H1 (cell line): Measurements from ENCODE around the gene SNED1.

Experiments
- GABPA ChIP-seq: IDR thresholded peaks from 2 replicates; pipeline ENCODE4 v1.6.1; 2011; ENCODE audit warnings: mild to moderate bottlenecking, low read length, moderate library complexity, borderline replicate concordance; ENCODE audit not compliant: insufficient read depth
- POLR2A ChIP-seq, 2 experiments: IDR thresholded peaks; 1 replicate in 1 of 2; 2 replicates in 1 of 2; pipeline ENCODE4 v1.6.1; 2011; ENCODE audit warnings: low read depth in 2 of 2, low read length in 2 of 2, mild to moderate bottlenecking in 2 of 2; ENCODE audit errors: control extremely low read depth in 1 of 2
- POLR2AphosphoS5 ChIP-seq: IDR thresholded peaks from 2 replicates; pipeline ENCODE4 v1.6.1; 2011; ENCODE audit warnings: low read depth, low read length
- RAD21 ChIP-seq, 2 experiments: IDR thresholded peaks in 1 of 2; conservative IDR thresholded peaks in 1 of 2; 2 replicates each; pipeline ENCODE4 v1.6.1; 2011; ENCODE audit warnings: low read depth in 2 of 2, low read length in 2 of 2, improper control_type of control experiment in 1 of 2, inconsistent platforms in 1 of 2, mild to moderate bottlenecking in 1 of 2, moderate library complexity in 1 of 2
- SRF ChIP-seq: IDR thresholded peaks from 2 replicates; pipeline ENCODE4 v1.6.1; 2011; ENCODE audit warnings: mild to moderate bottlenecking, low read depth, low read length, moderate library complexity
- TCF12 ChIP-seq: IDR thresholded peaks from 2 replicates; pipeline ENCODE4 v1.6.1; 2011; ENCODE audit warnings: low read depth, mild to moderate bottlenecking, low read length
- TF ChIP-seq, protein P1 (sequence below), 3 experiments: IDR thresholded peaks; 1 replicate in 2 of 3; 2 replicates in 1 of 3; pipeline versions ENCODE4 v1.5.1 to v1.6.1; 2011; ENCODE audit warnings: low read length in 3 of 3, mild to moderate bottlenecking in 3 of 3, inconsistent platforms in 2 of 3, low read depth in 1 of 3, moderate library complexity in 1 of 3; ENCODE audit not compliant: insufficient read depth in 1 of 3; ENCODE audit errors: control extremely low read depth in 1 of 3
- TF ChIP-seq, protein P2 (sequence below): IDR thresholded peaks from 2 replicates; pipeline ENCODE4 v1.6.1; 2012; ENCODE audit warnings: low read length, inconsistent platforms
- TF ChIP-seq, protein P3 (sequence below): IDR thresholded peaks from 2 replicates; pipeline ENCODE4 v1.6.1; 2011; ENCODE audit warnings: low read length, improper control_type of control experiment

DNA sequence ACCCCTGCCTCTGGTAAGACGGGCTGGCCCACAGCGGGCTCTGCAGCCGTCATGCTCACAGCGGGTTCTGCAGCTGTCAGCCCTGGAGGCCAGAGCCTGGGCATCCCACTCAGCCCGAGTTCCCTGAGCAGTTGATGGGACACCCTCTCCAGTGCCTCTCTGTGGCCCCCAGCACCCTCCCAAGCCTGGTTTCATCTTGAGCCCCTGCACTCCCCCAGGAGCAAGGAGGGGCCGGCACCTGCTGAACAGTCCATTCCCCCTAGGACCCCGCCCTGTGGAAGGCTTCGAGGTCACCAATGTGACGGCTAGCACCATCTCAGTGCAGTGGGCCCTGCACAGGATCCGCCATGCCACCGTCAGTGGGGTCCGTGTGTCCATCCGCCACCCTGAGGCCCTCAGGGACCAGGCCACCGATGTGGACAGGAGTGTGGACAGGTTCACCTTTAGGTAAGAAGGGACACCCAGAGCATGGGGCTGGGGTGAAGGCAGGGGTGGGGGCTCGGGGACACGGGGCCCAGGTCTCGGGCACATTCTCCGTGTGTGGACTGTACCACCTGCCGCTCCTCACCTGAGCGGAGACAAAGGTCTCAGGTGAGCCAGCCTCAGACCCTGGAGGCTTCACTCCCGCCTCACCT, 69.2 kb downstream of the SNED1 start:
- TF ChIP-seq POLR2A (IDR thresholded peaks at IDR 0.05; ENCODE audit: control extremely low read depth in 1 of 2, low read depth in 2 of 2, low read length in 2 of 2) (no peak), RAD21 (IDR thresholded peaks at IDR 0.05 in 1 of 2, conservative IDR thresholded peaks at IDR 0.05 in 1 of 2; ENCODE audit: low read depth in 2 of 2, low read length in 2 of 2) (no peak), GABPA (no peak), SRF (no peak), POLR2AphosphoS5 (no peak), TCF12 (no peak)
- TF ChIP-seq, protein P1, sequence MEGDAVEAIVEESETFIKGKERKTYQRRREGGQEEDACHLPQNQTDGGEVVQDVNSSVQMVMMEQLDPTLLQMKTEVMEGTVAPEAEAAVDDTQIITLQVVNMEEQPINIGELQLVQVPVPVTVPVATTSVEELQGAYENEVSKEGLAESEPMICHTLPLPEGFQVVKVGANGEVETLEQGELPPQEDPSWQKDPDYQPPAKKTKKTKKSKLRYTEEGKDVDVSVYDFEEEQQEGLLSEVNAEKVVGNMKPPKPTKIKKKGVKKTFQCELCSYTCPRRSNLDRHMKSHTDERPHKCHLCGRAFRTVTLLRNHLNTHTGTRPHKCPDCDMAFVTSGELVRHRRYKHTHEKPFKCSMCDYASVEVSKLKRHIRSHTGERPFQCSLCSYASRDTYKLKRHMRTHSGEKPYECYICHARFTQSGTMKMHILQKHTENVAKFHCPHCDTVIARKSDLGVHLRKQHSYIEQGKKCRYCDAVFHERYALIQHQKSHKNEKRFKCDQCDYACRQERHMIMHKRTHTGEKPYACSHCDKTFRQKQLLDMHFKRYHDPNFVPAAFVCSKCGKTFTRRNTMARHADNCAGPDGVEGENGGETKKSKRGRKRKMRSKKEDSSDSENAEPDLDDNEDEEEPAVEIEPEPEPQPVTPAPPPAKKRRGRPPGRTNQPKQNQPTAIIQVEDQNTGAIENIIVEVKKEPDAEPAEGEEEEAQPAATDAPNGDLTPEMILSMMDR (IDR thresholded peaks at IDR 0.05; ENCODE audit: control extremely low read depth in 1 of 3, insufficient read depth in 1 of 3, low read depth in 1 of 3, low read length in 3 of 3), result no peak
- TF ChIP-seq, protein P2, sequence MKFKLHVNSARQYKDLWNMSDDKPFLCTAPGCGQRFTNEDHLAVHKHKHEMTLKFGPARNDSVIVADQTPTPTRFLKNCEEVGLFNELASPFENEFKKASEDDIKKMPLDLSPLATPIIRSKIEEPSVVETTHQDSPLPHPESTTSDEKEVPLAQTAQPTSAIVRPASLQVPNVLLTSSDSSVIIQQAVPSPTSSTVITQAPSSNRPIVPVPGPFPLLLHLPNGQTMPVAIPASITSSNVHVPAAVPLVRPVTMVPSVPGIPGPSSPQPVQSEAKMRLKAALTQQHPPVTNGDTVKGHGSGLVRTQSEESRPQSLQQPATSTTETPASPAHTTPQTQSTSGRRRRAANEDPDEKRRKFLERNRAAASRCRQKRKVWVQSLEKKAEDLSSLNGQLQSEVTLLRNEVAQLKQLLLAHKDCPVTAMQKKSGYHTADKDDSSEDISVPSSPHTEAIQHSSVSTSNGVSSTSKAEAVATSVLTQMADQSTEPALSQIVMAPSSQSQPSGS, result no peak
- TF ChIP-seq, protein P3, sequence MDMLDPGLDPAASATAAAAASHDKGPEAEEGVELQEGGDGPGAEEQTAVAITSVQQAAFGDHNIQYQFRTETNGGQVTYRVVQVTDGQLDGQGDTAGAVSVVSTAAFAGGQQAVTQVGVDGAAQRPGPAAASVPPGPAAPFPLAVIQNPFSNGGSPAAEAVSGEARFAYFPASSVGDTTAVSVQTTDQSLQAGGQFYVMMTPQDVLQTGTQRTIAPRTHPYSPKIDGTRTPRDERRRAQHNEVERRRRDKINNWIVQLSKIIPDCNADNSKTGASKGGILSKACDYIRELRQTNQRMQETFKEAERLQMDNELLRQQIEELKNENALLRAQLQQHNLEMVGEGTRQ, result no peak
